Measurements from ENCODE around the gene ACSM3.

Gene ACSM3

DNA sequence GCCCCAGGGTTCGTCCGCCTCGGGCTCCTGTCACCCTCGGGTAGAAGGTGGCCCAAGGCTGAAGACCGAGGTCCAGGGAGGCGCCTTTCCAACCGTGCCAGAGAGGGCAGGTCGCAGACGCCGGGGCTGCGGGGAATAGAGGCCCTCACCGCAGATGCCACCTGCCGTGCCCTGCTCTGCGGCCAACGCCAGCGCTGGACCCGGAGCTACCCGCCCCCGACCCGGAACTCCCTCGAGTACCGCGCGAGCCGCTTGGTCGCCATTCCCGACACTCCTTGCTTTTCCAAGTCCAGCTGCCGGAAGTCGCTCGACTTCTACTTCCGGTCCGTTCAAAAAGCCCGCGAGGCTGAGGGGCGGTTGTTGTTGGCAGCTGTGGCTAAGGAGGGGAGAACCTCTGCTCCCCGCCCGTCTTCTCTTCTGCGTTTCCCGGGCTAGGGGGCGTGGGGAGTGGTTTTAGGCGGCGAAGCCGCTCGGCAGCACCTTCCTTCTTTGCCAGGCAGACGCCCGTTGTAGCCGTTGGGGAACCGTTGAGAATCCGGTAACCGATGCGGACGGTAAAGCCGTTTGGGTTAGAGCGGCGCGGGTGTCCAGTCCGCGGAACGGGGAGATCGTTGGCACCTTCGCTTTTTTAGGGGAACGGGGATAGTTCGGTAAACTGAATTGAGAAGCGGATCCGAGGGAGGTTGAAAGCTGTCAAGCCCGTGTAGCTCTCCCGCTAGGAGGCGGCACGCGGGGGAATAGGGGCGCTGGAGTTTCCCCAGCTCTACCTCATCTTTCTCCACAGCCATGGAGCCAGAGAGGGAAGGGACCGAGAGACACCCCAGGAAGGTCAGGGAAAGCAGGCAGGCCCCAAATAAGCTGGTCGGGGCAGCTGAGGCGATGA is 42.6 kb downstream of the ACSM3 start, which contains the start of the genes ERI2 and REXO5:
Gene ERI2 (minus strand): TSS at position 305 of the 883 bp plus-strand sequence. CDS start 42 bp downstream, at position 263.
Gene REXO5 (plus strand): TSS at position 360 of the 883 bp plus-strand sequence. CDS start 427 bp downstream, at position 787.
- peak; percentile 60 for DNase-seq (ENCODE audit: low read depth)

DNA sequence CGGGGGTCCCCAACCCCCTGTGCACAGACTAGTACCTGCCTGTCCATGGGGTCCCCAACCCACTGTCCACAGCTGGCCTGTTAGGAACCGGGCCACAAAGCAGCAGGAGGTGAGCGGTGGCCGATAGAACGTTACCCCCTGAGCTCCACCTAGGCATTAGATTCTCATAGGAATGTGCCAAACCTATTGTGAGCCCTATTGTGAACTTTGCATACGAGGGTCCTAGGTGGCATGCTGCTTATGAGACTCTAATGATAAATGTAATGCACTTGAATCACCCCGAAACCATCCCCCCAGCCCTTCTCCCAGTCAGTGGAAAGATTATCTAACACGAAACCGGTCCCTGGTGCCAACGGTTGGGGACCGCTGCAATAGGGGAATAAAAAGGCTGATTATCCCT is 44.0 kb downstream of the ACSM3 start:
- no peak for DNase-seq (ENCODE audit: low read depth)

DNA sequence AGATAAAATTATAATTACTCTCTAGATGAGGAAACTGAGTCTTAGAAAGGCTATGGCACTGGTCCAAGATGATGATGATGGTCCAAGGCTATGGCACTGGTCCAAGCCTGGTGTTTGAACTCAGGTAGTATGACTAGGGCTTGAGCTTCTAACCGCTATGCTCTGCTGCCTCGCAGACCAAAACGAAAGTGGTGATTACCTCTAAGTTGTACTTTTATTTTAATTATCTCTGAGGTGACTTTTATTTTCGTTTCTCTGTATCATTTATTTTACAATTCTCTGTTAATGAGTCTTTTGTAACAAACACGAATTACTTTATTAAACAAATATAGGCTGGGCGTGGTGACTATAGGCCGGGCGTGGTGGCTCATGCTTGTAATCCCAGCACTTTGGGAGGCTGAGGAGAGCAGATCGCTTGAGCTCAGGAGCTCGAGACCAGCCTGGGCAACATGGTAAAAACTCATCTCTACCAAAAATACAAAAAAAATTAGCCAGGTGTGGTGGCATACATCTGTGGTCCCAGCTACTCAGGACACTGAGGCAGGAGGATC is 48.1 kb downstream of the ACSM3 start:
- DNase-seq (ENCODE audit: low read depth), result no peak

DNA sequence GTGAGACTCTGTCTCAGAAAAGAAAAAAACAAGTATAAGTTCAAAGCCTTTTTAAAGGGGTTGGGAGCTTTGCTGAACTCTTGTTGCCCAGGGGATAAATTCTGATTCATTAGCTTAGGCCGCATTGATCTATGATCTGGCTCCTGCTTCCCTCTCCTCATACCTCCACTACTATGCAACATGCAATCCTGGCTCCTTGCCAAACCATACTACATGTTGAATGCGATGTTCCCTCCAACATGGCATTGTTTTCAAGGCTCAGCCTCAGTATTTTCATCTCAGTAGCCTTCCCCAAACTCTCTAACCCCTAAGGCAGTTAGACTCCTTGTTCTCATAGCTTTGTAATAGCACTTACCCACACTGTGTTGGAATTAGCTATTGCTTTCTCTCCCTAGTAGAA is 48.7 kb downstream of the ACSM3 start:
- DNase-seq (ENCODE audit: low read depth), result no peak

DNA sequence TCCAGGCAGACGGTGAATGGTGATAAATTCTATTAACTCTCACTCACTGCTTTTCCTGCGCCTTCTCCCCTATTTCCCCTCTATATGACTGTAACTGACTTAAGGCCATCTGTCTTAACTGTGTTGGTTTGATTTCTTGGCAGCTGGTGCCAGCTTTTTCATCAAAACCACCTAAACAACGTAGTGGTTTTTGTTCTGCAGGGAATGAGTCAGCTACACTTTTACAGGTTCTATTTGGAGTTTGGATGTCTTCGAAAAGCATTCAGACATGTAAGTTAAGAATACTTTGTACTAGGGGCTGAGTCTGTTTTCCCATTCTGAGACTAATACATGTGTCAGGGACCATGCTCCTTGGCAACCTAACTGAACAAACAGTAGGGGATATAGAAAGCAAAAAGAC is 51.0 kb downstream of the ACSM3 start:
- no peak for DNase-seq (ENCODE audit: low read depth)

DNA sequence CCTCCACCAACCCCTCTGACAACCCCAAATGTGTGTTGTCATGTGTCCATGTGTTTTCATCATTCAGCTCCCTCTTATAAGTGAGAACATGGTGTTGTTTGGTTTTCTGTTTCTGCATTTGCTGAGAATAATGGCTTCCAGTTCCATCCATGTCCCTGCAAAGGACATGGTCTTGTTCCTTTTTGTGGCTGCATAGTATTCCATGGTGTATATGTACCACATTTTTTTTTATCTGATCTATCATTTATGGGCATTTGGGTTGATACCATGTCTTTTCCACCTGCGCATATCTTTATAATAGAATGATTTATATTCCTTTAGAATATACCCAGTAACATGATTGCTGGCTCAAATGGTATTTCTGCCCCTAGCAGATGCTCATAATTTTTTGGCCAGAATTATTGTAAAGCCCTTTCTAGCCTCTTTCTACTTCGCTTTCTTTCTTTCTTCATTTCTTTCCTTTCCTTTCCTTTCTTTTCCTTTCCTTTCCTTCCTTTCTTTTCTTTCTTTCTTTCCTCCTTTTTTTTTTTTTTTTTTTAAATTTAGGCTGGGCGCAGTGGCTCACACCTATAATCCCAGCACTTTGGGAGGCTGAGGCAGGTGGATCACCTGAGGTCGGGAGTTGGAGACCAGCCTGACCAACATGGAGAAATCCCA is 55.2 kb downstream of the ACSM3 start:
- DNase-seq (ENCODE audit: low read depth), result no peak

DNA sequence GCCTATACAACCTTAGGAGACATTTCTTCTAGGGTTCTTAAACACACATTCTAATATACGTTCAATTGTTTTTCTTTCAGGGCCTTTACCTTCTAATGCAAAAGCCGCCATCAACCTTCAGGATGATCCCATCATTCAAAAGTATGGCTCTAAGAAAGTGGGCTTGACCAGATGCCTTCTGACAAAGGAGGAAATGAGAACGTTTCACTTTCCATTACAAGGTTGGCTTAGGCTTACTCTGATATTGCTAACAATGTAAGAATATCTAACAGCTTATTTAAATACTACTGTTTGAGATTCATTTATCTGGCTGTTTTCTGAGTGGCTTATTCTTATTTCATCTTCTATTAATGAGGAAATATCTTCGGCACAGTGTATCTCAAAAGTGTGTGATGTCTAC is 57.9 kb downstream of the ACSM3 start:
- DNase-seq (ENCODE audit: low read depth), result no peak

DNA sequence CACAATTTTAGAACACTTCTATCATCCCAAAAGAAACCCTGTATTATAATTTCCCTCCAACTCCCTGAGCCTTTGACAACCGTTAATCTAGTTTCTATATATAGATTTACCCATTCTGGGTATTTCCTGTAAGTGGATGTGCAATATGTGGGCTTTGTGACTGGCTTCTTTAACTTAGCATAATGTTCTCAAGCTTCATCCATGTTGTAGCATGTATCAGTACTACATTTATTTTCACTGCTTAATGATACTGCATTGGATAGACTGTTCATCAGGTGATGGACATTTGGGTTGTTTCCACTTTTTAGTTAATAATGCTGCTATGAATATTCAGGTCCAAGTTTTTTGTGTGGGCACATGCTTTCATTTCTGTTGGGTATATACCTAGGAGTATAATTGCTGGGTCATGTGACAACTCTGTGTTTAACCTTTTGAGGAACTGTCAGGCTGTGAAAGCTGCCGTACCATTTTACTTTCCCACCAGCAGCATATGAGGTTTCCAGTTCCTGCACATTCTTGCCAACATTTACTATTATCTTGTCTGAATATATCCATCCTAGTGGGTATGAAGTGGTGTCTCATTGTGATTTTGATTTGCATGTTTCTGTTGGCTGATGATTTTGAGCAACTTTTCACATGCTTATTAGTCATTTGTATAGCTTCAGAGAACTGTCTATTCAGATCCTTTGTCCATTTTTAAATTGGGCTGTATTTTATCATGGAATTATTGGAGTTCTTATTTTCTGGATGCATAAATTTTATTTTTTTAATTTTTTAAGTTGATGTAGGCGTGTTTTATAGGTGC is 58.9 kb downstream of the ACSM3 start:
- no peak for DNase-seq (ENCODE audit: low read depth)

DNA sequence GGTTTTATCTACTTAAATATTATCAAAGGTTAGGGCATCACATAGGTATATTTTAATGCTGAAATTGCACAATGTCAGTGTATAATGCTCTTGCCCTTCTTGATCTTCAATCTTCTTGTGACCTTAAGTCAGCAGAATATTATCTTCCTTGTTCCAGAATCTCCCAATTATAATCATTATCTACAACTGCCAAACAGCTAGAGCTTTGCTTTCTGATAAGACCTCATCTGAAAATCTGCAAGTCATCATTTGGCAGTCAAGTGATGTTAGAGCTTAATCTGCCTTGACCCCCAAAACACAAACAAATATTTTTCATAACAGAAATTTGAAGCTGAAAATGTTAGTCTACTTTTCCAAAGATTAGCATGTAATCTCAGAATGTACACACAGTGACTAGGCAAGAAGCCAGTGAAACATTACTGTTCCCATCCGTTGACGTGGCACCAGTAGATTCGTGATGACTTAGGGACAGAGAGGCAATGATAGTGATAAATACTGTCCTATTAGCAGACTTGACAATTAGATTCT is 62.3 kb downstream of the ACSM3 start:
- DNase-seq (ENCODE audit: low read depth), result no peak

DNA sequence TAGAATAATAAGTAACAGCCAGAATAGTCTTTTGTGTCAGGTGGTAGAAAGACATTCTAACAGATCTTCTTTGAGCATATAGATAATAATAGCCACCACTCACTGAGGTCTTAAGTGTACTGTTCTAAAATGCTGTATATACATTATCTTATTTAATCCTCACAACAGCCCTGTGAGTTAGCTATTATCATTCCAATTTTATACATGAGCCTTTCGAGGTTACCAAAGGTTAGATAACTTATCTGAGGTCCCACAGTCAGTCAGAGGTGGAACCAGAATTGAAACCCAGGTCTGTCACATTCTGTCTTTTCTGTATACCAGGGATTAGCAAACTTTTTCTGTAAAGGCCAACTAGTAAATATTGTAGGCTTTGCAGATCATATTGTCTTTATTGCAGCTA is 65.7 kb downstream of the ACSM3 start:
- no peak for DNase-seq (ENCODE audit: low read depth)

DNA sequence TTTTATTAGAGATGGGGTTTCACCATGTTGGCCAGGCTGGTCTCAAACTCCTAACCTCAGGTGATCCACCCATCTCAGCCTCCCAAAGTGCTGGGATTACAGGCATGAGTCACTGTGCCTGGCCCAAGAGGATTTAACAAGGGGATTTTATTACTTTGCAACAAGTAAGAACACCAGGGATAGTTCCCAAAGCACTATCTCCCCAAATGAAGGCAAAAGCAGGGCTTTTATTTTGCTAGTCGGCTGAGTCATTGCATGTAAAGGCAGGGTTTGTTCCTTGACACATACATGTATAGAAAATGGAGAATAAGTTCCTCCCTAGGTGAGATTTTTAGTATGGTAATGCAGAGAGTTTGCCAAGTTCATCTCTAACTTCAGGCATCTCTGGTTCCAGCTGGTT is 66.6 kb downstream of the ACSM3 start:
- no peak for DNase-seq (ENCODE audit: low read depth)

DNA sequence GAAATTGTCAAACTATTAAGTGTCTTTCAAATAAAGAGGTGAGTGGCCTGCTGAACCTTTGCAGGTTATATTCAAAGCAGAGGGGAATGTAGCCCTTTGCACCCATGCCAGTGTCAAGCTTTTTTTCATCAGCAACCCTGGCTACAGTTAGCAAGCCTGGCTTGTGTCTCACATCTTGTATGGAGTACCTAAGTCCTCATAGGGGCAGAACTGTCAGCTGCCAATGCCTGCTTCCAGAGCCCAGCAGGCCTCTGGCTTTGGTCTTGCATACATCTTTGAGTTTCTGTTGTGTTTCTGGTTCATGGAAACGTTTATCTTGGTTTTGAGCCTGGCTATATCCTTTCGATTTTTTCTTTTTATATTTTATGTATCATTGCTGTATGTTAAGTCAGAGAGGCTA is 69.3 kb downstream of the ACSM3 start:
- no peak for DNase-seq (ENCODE audit: low read depth)

DNA sequence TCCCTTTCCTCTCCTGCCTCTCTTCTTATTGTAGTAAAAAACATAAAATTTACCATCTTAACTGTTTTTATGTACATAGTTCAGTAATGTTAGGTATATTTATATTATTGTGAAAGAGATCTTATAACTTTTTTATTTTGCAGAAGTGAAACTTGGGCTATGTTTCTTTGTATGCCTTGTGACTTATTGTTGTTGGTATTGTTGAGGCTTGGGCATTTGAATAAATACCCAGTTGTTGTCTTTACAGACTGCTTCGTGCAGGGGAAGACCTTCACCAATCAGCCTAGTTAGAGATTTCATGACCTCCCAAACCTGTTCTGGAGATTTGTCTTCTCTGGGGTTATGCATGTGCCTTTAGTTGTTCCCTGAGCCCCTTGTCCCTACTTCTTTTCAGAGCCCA is 74.4 kb downstream of the ACSM3 start:
- DNase-seq (ENCODE audit: low read depth), result no peak

DNA sequence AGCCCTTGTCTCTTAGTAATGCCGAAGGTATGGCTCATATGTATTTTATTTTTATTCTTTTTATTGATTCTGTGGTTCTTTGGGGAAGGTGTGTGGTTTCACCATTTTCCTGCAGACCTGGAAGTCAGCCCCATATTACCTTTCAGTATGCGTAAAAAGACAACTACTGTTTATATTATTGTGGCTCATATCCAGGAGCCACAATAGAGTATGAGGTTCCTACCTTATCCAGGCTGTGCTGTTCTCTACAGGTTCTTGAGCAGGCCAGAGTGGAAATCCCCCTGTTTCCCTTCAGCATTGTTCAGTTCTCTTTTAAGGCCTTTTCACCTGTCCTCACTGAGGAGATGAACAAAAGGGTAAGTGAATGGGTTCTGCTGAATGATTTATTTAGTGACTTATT is 75.7 kb downstream of the ACSM3 start:
- no peak for DNase-seq (ENCODE audit: low read depth)

DNA sequence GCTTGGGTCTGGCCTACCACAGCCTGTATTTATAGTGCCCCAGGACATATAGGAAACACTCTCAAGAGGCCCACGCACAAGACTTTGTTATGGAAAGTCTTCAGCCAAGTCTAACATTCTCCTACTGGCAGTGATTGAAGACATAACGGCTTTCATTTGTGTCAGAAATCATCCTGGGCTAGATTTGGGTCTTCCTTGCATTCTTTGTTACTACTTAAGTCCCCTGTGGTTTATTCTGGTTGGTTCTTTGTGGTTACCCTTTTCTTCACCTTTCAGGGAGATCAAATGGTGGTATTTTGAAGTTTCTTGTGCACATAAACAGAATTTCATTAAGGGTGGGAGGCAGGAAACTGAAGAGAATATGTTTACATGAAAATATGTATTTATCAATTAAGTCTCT is 80.2 kb downstream of the ACSM3 start:
- DNase-seq (ENCODE audit: low read depth), result no peak

DNA sequence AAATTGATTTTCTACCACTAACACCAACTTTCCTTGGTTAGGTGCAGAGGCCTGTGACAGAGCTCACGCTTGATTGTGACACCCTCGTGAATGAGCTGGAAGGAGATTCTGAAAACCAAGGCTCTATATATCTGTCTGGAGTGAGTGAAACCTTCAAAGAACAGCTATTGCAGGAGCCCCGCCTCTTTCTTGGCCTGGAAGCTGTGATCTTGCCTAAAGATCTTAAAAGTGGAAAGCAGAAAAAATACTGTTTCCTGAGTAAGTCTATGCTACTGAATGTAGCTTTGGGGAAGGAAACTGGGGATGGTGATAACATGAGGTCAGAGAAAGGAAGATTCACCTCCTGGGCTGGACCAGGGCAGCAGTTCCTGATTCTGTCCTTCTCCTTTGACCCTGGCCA is 80.8 kb downstream of the ACSM3 start:
- no peak for DNase-seq (ENCODE audit: low read depth)

DNA sequence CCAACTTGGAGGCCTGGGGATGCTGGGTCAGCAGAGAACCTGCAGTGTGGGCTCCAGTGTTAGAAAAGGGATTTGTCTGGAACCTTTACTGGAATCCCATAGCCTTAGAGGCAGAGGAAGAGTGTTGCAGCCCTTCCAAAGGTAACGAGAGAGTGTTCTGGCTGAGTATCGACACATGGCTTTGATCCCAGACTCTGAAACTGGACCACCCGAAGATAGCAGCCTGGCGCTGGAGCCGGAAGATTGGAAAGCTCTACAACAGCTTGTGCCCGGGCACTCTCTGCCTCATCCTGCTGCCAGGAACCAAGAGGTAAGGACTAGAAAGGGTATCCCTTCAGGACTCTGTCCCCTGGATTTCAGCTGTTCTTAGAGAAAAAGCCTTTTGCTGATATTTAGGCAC is 82.2 kb downstream of the ACSM3 start:
- no peak for DNase-seq (ENCODE audit: low read depth)

DNA sequence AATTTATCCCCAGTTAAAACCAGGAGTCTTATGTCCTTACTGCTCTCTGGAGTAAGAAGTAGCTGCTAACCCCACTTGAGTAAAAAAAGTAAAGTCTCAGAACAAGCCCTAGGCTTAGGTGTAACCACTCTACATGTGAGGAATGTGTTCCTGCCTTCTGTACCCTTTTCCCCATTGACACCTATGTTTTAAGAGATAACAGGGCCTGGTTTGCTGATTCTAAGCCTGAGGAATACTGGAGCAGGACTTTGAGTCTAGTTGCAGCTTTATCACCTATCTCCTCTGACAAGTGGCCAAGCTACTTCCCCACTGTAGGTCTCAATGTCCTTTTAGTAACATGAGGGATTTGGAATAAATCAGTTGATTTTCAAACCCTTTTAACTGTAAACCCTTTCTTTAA is 82.7 kb downstream of the ACSM3 start:
- DNase-seq (ENCODE audit: low read depth), result no peak
